SU-DHL-6 (cell line): Measurements from ENCODE around the gene CLTCL1.

ENCODE experiments used
- H2AFZ ChIP-seq: fragments of 200-600 bp; sonication (generic); 2 replicates; pipeline ENCODE4 v1.6.1; 2014; ENCODE audit warnings: low read depth, mild to moderate bottlenecking, moderate library complexity, mixed read lengths, antibody characterized with exemption, low read length; ENCODE audit not compliant: severe bottlenecking
- H3F3A ChIP-seq: fragments of 200-600 bp; shearing (Covaris generic); 2 replicates; pipeline ENCODE4 v1.6.0; 2016; ENCODE audit warnings: antibody characterized with exemption, mild to moderate bottlenecking; ENCODE audit not compliant: insufficient read depth
- H3K27ac ChIP-seq: fragments of 200-600 bp; sonication (generic); 2 replicates; pipeline ENCODE4 v1.5.1; 2016; ENCODE audit warnings: low read depth, mild to moderate bottlenecking, low read length, moderate library complexity, mixed read lengths
- H3K27me3 ChIP-seq: fragments of 200-600 bp; sonication (generic), shearing (Covaris generic); 2 replicates; pipeline ENCODE4 v1.6.0; 2014; ENCODE audit warnings: mild to moderate bottlenecking, low read length
- H3K36me3 ChIP-seq: fragments of 200-600 bp; sonication (generic); 2 replicates; pipeline ENCODE4 v1.6.1; 2014; ENCODE audit warnings: mild to moderate bottlenecking, low read length, mixed read lengths
- H3K4me2 ChIP-seq: fragments of 300-600, 200-600 bp; shearing (Covaris generic), sonication (generic); 2 replicates; pipeline ENCODE4 v1.6.0; 2014; ENCODE audit warnings: low read length, low read depth, mild to moderate bottlenecking; ENCODE audit not compliant: poor library complexity, severe bottlenecking
- H3K4me3 ChIP-seq: fragments of 200-600 bp; sonication (generic); 2 replicates; pipeline ENCODE4 v1.5.1; 2014; ENCODE audit warnings: antibody characterized with exemption, low read length, mild to moderate bottlenecking, mixed read lengths; ENCODE audit not compliant: insufficient read depth, poor library complexity, severe bottlenecking
- H3K79me2 ChIP-seq: fragments of 200-600 bp; sonication (generic); 2 replicates; pipeline ENCODE4 v1.6.1; 2014; ENCODE audit warnings: mild to moderate bottlenecking, low read length, moderate library complexity; ENCODE audit not compliant: insufficient read depth
- H3K9ac ChIP-seq: fragments of 200-600 bp; sonication (generic); 2 replicates; pipeline ENCODE4 v1.7.0; 2014; ENCODE audit warnings: mild to moderate bottlenecking, low read length
- H3K9me2 ChIP-seq: fragments of 200-600 bp; sonication (generic); replicated peaks from 2 replicates; pipeline ENCODE4 v1.6.1; 2014; ENCODE audit warnings: low read length; ENCODE audit not compliant: insufficient read depth
- H3K9me3 ChIP-seq: fragments of 200-600 bp; sonication (generic); 2 replicates; pipeline ENCODE4 v1.6.1; 2014; ENCODE audit warnings: low read length, mixed read lengths; ENCODE audit not compliant: insufficient read depth
- H4K20me1 ChIP-seq: fragments of 200-600 bp; sonication (generic); 2 replicates; pipeline ENCODE4 v1.6.1; 2014; ENCODE audit warnings: low read depth, mild to moderate bottlenecking, antibody characterized with exemption, low read length, moderate library complexity, mixed read lengths
- CTCF ChIP-seq: fragments of 200-600 bp; sonication (generic); IDR thresholded peaks from one replicate; pipeline ENCODE4 v1.5.1; 2017; ENCODE audit warnings: antibody characterized with exemption, mild to moderate bottlenecking, low read length, moderate library complexity; ENCODE audit not compliant: insufficient read depth, poor library complexity, severe bottlenecking
- EZH2phosphoT487 ChIP-seq: fragments of 200-600 bp; sonication (generic), shearing (Covaris generic); conservative IDR thresholded peaks from 2 replicates; pipeline ENCODE4 v1.6.1; 2018; ENCODE audit warnings: mild to moderate bottlenecking, antibody characterized with exemption, low read length, moderate library complexity, mixed read lengths

Gene CLTCL1

GRCh38 chr22:19289475-19290161, 1.9 kb downstream of the CLTCL1 start:
- H3K4me2 ChIP-seq: no peak overlapping the region
- H3F3A ChIP-seq: no peaks in the 10 kb centered on the region
- H3K27me3 ChIP-seq: no peaks in the 10 kb centered on the region
- H3K4me3 ChIP-seq: no peak overlapping the region
- H2AFZ ChIP-seq: no peak overlapping the region
- no peaks in the 10 kb centered on the region for H3K9me3 ChIP-seq
- H3K27ac ChIP-seq: no peak overlapping the region
- H3K36me3 ChIP-seq: no peaks in the 10 kb centered on the region
- no peaks in the 10 kb centered on the region for H4K20me1 ChIP-seq
- no peak overlapping the region for H3K9ac ChIP-seq
- H3K79me2 ChIP-seq: no peaks in the 10 kb centered on the region
- no peaks in the 10 kb centered on the region for H3K9me2 ChIP-seq
- no peak for TF ChIP-seq CTCF
- no peak for TF ChIP-seq EZH2phosphoT487

- Histone ChIP-seq H2AFZ (no peak overlapping the region), H4K20me1 (no peaks in the 10 kb centered on the region), H3F3A (no peaks in the 10 kb centered on the region), H3K4me2 (no peak overlapping the region), H3K9me3 (no peaks in the 10 kb centered on the region), H3K79me2 (no peaks in the 10 kb centered on the region), H3K27me3 (no peaks in the 10 kb centered on the region), H3K4me3 (no peak overlapping the region), H3K9ac (no peak overlapping the region), H3K9me2 (no peaks in the 10 kb centered on the region), H3K27ac (no peak overlapping the region), H3K36me3 (no peaks in the 10 kb centered on the region)
- TF ChIP-seq CTCF (no peak), EZH2phosphoT487 (no peak)
Measured at GRCh38 chr22:19287889-19288288, 3.6 kb downstream of the CLTCL1 start.

GRCh38 chr22:19287076-19287707, 4.3 kb downstream of the CLTCL1 start:
- Histone ChIP-seq H3K4me2 (no peak overlapping the region), H2AFZ (no peak overlapping the region), H4K20me1 (no peaks in the 10 kb centered on the region), H3K27ac (no peak overlapping the region), H3K4me3 (no peak overlapping the region), H3K9ac (no peak overlapping the region), H3K79me2 (no peaks in the 10 kb centered on the region), H3K36me3 (no peaks in the 10 kb centered on the region), H3K9me3 (no peaks in the 10 kb centered on the region), H3F3A (no peaks in the 10 kb centered on the region), H3K27me3 (no peaks in the 10 kb centered on the region), H3K9me2 (no peaks in the 10 kb centered on the region)
- TF ChIP-seq EZH2phosphoT487 (no peak), CTCF (no peak)
